Epithelial cell of proximal tubule (primary cell): Measurements from ENCODE around the gene CBFA2T3. TPM values are rescaled to one million over a fixed set of nuclear protein-coding genes. Genes with fewer than 3 reads are reported as not detected.

Experiments used
- DNase-seq: peaks from one replicate; pipeline ENCODE4 v3.0.0-alpha.2; 2011; ENCODE audit warnings: low read depth
- H3K4me3 ChIP-seq: 2 replicates; pipeline ENCODE4 v1.5.1; 2011; ENCODE audit warnings: low read depth, mild to moderate bottlenecking, low read length
- CTCF ChIP-seq: conservative IDR thresholded peaks from 2 replicates; pipeline ENCODE4 v1.5.1; 2012; ENCODE audit warnings: low read depth, mild to moderate bottlenecking, low read length
- total RNA-seq: library from RNA; depleted of rRNA; stranded (reverse); fragments of >200 nt; gene quantifications from 2 replicates; pipeline ENCODE4 v1.2.3, GENCODE V29; 2015

Gene CBFA2T3
- total RNA-seq, 1 donor from 2014 or later = 0.86 TPM

GRCh38 chr16:88831838-88832237 is 145.2 kb downstream of the CBFA2T3 start:
- H3K4me3 ChIP-seq = no peak overlapping the region
- TF ChIP-seq CTCF = no peak
- no peak for DNase-seq

- DNase-seq = no peak
- H3K4me3 ChIP-seq = no peak overlapping the region
- TF ChIP-seq CTCF = no peak
These were observed 146.2 kb downstream of the CBFA2T3 start for GRCh38 chr16:88830783-88831182.

- DNase-seq = no peak
- TF ChIP-seq CTCF = no peak
- no peak overlapping the region for H3K4me3 ChIP-seq
These were observed 146.7 kb downstream of the CBFA2T3 start for GRCh38 chr16:88830258-88830657.

GRCh38 chr16:88828711-88829110 is 148.3 kb downstream of the CBFA2T3 start:
- H3K4me3 ChIP-seq = no peak overlapping the region
- no peak for TF ChIP-seq CTCF
- DNase-seq = no peak

- H3K4me3 ChIP-seq = no peak overlapping the region
- DNase-seq = no peak
- TF ChIP-seq CTCF = no peak
These were observed 149.3 kb downstream of the CBFA2T3 start for GRCh38 chr16:88827727-88828126.

- H3K4me3 ChIP-seq = no peak overlapping the region
- no peak for TF ChIP-seq CTCF
- DNase-seq = no peak
These were observed 150.8 kb downstream of the CBFA2T3 start for GRCh38 chr16:88826070-88826840.

GRCh38 chr16:88825146-88825545 is 151.9 kb downstream of the CBFA2T3 start:
- TF ChIP-seq CTCF = no peak
- H3K4me3 ChIP-seq = no peak overlapping the region
- DNase-seq = no peak
